GM21447 (cell line): ENCODE measurements around the gene NFYC.
"Not testable (repeated sequence)": the region's sequence is repeated elsewhere in the genome, so short reads cannot be mapped to it uniquely, and the experiment has no call there.

Source experiments
- ATAC-seq: cut with Tn5 transposase; IDR thresholded peaks from one replicate; pipeline ENCODE4 v1.9.1; 2021; ENCODE audit not compliant: unreplicated experiment

NFYC gene

GRCh38 chr1:40704817-40705733 is 13.6 kb downstream of the NFYC start:
- ATAC-seq: no peak

- ATAC-seq: no peak
Measured at GRCh38 chr1:40706626-40707025, 15.1 kb downstream of the NFYC start.

GRCh38 chr1:40708750-40709099 is 17.2 kb downstream of the NFYC start:
- ATAC-seq: peak; percentile 61

- peak; percentile 88 for ATAC-seq
Measured at GRCh38 chr1:40709100-40709801, 17.7 kb downstream of the NFYC start.

- ATAC-seq: no peak
Measured at GRCh38 chr1:40709802-40710278, 18.3 kb downstream of the NFYC start.

GRCh38 chr1:40710581-40711315 is 19.2 kb downstream of the NFYC start:
- no peak for ATAC-seq

GRCh38 chr1:40711465-40712404 is 20.2 kb downstream of the NFYC start:
- no peak for ATAC-seq

GRCh38 chr1:40712405-40712944 is 21.0 kb downstream of the NFYC start:
- ATAC-seq: no peak

GRCh38 chr1:40712997-40713396 is 21.5 kb downstream of the NFYC start:
- ATAC-seq: no peak

- no peak for ATAC-seq
Measured at GRCh38 chr1:40715491-40716059, 24.1 kb downstream of the NFYC start.

- ATAC-seq: no peak
Measured at GRCh38 chr1:40717065-40717464, 25.6 kb downstream of the NFYC start.

- no peak for ATAC-seq
Measured at GRCh38 chr1:40717955-40718354, 26.5 kb downstream of the NFYC start.

- no peak for ATAC-seq
Measured at GRCh38 chr1:40720493-40720892, 29.0 kb downstream of the NFYC start.

GRCh38 chr1:40722622-40723021 is 31.1 kb downstream of the NFYC start:
- ATAC-seq: no peak

GRCh38 chr1:40723196-40723955 is 31.9 kb downstream of the NFYC start:
- ATAC-seq: no peak

- not testable (repeated sequence) for ATAC-seq
Measured at GRCh38 chr1:40727662-40728061, 36.2 kb downstream of the NFYC start.

- ATAC-seq: not testable (repeated sequence)
Measured at GRCh38 chr1:40729316-40729862, 37.9 kb downstream of the NFYC start.

- no peak for ATAC-seq
Measured at GRCh38 chr1:40732756-40733301, 41.3 kb downstream of the NFYC start.
